ENCODE measurements around the gene TEKTIP1. TPM values are rescaled to one million over a fixed set of nuclear protein-coding genes. Genes with fewer than 3 reads are reported as not detected.

Gene TEKTIP1
- total RNA-seq, 1 experiment from 2014 or later, result 1.3 TPM

DNA sequence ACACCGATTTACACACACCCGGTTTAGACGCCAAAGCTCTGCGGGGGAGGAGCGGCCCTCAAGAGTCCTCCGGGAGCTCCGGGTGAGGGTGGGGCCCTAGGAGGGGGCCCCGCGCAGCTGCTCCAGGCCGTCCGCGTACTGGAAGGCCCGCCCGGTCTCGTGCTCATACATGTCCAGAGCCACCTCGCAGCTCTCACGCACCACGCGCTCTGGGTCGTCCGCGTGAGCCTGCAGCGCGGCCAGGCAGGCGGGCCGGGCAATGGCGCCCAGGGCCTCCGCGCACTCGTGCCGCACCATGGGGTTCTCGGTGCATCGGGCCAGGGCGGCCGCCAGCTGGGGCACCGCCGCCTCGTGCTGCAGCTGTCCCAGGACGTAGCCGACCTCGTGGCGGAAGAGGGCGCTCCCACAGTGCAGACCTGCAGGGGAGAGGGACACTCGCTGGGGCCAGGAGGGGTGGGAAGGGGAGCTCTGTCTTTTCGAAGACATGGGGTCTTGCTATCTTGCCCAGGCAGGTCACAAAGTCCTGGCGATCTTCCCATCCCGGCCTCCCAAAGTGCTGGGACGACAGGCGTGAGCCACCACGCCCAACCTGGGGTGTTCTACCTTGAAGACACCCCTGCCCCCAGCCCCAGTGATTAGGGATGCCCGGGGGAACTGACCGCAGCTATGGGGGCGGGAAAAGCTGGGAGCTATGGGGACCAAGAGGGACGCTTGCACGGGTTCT is 47.4 kb upstream of the TEKTIP1 start:
- Histone ChIP-seq H4K20me1 (ENCODE audit: control insufficient read depth, insufficient read depth, insufficient read length) (no peaks in the 10 kb centered on the region), H4K8ac (replicated peaks; ENCODE audit: insufficient read length, low read depth, low read length) (no peak overlapping the region), H2AFZ (ENCODE audit: low read length) (no peak overlapping the region), H2BK15ac (ENCODE audit: low read depth, low read length) (no peak overlapping the region), H3K23ac (ENCODE audit: insufficient read length, low read depth, low read length) (no peak overlapping the region), H3K79me1 (ENCODE audit: insufficient read depth, low read depth, low read length, poor library complexity, severe bottlenecking) (no peaks in the 10 kb centered on the region), H3K9ac (ENCODE audit: extremely low read depth, insufficient read length, low read length) (no peak overlapping the region), H3K18ac (ENCODE audit: insufficient read length, low read depth, low read length) (no peak overlapping the region), H4K91ac (ENCODE audit: insufficient read length, low read depth, low read length) (no peak overlapping the region), H3K27me3 (ENCODE audit: insufficient read depth, low read length) (no peaks in the 10 kb centered on the region), H3K9me3 (ENCODE audit: control insufficient read depth, low read depth, low read length) (no peaks in the 10 kb centered on the region), H3K56ac (ENCODE audit: insufficient read length, low read depth, low read length) (no peak overlapping the region), H3K4me1 (ENCODE audit: insufficient read depth, low read length) (no peaks in the 10 kb centered on the region), H2AK5ac (ENCODE audit: insufficient read length, low read length) (no peak overlapping the region), H3K27ac (ENCODE audit: insufficient read length, low read depth, low read length) (no peak overlapping the region), H2BK5ac (ENCODE audit: insufficient read length, low read length) (no peak overlapping the region), H3K14ac (ENCODE audit: insufficient read depth, low read length) (no peak overlapping the region), H3K4ac (ENCODE audit: low read depth, low read length) (no peak overlapping the region), H2BK12ac (ENCODE audit: insufficient read length, low read depth, low read length) (no peak overlapping the region), H2BK20ac (ENCODE audit: low read depth, low read length, poor library complexity, severe bottlenecking) (no peak overlapping the region), H3K79me2 (ENCODE audit: insufficient read depth, low read length) (no peaks in the 10 kb centered on the region), H2BK120ac (ENCODE audit: low read depth, low read length, poor library complexity, severe bottlenecking) (no peak overlapping the region), H3K23me2 (ENCODE audit: insufficient read length, low read depth, low read length, poor library complexity, severe bottlenecking) (no peaks in the 10 kb centered on the region), H3T11ph (ENCODE audit: low read length) (no peak overlapping the region), H4K5ac (ENCODE audit: insufficient read length, low read depth, low read length) (no peak overlapping the region), H3K4me2 (ENCODE audit: insufficient read depth, insufficient read length, low read length) (no peak overlapping the region)
- peaks cover 2% of the 10 kb centered on the region; the same call in 1 of the 2 replicates for H3K27me3 Mint-ChIP-seq (ENCODE audit: low read depth)
- no peak overlapping the region; a peak in 1 of 7 replicates for H3K27ac Mint-ChIP-seq
- H3K36me3 Mint-ChIP-seq (ENCODE audit: insufficient read depth in 1 of 3, low read depth in 3 of 3), result peaks cover 14 to 35% (median 29%) of the 10 kb centered on the region in 3 experiments; a peak in 6 of 7 replicates
- no peak for DNase-seq
- H3K4me1 Mint-ChIP-seq, result no peaks in the 10 kb centered on the region
- no CpG with 5 or more reads among the region's 55 CpGs for WGBS (ENCODE audit: extremely low coverage, insufficient read length, low lambda C conversion rate)
- H3K4me3 Mint-ChIP-seq, result no peak overlapping the region
- H3K9me3 Mint-ChIP-seq, result no peaks in the 10 kb centered on the region
- TF ChIP-seq, protein P1, sequence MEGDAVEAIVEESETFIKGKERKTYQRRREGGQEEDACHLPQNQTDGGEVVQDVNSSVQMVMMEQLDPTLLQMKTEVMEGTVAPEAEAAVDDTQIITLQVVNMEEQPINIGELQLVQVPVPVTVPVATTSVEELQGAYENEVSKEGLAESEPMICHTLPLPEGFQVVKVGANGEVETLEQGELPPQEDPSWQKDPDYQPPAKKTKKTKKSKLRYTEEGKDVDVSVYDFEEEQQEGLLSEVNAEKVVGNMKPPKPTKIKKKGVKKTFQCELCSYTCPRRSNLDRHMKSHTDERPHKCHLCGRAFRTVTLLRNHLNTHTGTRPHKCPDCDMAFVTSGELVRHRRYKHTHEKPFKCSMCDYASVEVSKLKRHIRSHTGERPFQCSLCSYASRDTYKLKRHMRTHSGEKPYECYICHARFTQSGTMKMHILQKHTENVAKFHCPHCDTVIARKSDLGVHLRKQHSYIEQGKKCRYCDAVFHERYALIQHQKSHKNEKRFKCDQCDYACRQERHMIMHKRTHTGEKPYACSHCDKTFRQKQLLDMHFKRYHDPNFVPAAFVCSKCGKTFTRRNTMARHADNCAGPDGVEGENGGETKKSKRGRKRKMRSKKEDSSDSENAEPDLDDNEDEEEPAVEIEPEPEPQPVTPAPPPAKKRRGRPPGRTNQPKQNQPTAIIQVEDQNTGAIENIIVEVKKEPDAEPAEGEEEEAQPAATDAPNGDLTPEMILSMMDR (conservative IDR thresholded peaks at IDR 0.05), result no peak
